Activated CD4-positive, alpha-beta T cell treated with anti-CD3 and anti-CD28 coated beads, Interleukin-2, amount 50 U/mL, for 1 hour (primary cell): Measurements from ENCODE around the gene CCDC9B.

ENCODE experiments used
- DNase-seq: peaks from one replicate; pipeline ENCODE4 v3.0.0-alpha.2; 2020

CCDC9B gene

DNA sequence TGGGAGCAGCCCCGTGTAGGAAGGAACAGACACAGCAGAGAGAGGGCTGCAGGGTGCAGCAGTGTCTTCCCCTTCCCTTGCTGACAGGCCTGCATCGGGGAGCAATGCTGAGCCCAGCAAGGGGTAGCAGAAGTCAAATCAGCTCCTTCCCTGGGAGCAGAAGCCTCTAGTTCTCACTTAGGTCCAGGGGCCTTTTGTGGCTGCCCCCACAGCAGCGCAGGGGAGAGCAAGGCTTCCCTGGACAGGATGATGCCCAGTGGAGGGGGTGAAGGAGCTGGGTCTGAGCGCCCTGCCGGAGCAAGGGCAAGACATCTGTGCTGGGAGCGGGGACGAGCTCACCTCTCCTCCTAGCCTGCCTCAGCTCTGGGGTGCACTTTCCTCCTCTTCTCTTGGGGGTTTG, 33.8 kb downstream of the CCDC9B start:
- no peak for DNase-seq

GRCh38 chr15:40306371-40306770, 34.4 kb downstream of the CCDC9B start:
- DNase-seq: no peak

GRCh38 chr15:40305281-40305680, 35.5 kb downstream of the CCDC9B start:
- DNase-seq: no peak

DNA sequence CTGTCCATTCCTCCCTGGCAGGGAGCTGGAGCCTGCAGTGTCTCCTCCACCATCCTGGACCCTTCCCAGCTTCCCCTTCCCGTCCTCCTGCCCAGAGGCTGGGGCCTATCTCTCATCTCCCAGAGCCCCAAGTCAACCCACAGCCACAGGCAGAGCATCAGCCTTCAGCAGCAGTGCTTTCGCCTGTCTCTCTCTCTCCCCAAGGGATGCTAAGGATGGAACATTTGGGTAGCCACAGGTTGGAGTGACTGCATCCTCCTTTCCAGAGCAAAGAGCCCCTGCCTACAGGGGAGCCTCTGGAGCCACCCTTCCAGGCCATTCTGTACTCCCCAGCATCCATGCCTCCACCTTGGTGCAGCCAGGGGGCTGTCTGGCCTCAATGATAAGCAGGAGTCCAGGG, 37.2 kb downstream of the CCDC9B start:
- no peak for DNase-seq

DNA sequence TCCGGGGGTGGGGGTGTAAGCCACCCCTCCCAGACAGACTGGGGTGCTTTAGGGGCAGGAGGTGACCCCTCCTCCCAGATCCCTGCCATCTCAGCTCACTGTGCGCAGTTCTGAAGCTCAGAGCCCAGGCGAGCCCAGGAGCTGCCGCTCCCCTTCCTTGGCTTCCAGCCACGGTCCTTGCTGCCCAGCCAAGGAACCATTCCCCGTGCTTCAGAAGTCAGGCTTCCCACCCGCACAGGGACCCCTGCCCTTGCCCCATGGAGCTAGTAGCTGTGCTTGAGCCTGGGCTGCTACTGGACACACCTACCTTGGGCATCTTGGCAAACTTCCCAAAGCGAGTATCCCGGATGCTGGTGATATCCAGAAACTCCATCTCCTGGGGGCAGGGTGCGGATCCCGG, 37.8 kb downstream of the CCDC9B start:
- DNase-seq: no peak

- no peak for DNase-seq
Observed at GRCh38 chr15:40302288-40302886, 38.4 kb downstream of the CCDC9B start.

- DNase-seq: no peak
Observed at GRCh38 chr15:40301467-40302179, 39.1 kb downstream of the CCDC9B start.

DNA sequence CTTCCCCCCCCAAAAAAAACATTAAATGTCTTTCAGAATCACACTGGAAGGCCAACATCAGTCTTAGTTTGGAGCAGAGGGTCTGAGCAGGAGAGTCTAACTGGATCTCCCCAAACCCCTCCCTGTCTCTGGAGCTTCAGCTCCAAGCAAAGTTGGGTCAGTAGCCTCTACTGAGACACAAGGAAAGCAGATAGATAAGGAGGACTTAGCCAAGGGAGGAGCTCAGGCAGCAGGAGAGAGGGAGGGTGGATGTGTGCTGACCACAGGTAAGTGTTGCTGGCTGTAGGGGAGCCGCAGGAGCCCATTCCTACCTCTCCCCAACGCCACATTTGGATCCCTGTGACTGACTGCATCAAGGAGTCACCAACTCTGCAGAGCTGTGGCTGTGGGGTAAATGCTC, 40.0 kb downstream of the CCDC9B start:
- DNase-seq: no peak

DNA sequence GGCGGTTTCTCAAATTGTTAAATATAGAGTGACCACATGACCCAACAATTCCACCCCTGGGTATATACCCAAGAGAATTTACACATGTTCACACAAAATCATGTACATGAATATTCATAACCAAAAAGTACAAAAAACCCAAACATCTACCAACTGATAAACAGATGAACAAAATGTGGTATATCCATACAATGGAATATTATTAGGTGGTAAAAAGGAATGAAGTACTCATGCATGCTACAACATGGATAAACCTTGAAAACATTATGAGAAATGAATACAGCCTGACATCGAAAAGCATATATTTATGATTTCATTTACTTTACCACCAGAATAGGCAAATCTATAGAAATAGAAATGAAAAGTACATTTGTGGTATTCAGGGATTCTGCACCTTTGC, 40.4 kb downstream of the CCDC9B start:
- DNase-seq: no peak

DNA sequence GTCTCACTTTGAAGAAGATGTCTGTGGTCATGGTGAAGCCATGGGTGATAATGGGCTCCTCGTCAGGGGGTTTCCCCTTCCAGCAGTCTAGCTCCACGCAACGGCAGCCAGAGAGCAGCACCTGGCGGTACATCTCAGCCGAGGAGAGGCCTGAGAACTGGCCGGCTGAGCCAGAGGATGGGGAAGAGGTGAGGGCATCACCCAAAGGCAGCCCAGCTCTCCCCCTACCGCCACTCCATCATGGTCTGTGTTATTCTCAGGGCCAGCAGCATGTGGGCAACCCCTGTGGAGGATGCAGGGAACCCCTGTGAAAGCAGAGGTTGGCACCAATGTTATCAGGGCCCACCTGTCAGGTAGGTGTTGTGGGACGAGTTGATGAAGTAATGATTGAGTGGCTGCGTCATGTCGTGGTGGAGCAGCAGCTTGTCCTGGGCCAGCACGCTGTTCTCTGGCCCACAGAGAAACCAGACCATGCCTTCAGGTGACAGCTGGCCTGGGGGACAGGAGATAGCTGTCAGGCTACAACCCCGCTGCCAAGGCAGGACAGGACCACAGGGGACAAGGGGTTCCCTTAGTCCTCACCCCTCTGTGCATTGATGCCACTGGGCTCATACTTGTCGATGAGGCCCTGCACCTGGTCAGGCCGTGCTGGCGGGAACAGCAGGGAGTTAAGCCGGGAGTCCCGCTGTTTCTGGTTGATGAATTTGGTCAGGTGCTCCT, 42.4 kb downstream of the CCDC9B start:
- no peak for DNase-seq

- no peak for DNase-seq
Observed at GRCh38 chr15:40297356-40297755, 43.4 kb downstream of the CCDC9B start.

DNA sequence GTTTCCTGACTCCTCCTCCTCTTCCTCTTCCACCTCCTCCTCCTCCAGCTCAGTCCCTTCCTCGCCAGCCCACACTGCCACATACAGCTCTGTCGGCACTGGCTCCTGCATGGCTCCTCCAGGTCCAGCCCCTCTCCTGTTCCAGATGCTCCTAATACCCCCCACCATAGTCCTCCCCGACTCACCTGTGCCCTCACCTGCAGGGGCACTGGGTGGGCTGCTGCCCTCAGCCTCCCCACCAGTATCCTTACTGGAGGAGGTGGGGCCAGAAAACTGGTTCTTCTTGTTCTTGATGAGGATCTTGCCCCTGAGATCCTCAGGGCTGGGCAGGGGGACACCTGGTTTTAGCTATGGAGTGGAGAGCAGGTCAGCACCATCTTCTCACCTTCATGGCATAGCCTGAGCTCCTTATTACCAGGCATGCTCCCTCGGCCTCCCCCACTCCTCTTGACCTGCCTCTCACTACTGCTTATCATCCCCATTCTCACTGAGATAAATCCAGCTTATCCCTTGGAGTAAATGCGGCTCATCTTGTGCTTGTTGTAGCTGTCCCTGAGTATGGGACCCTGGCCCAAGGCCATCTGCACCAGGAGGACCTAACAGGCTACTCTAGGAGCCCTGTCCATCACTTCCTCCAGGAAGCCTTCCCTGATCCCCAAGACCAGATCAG, 44.0 kb downstream of the CCDC9B start:
- no peak for DNase-seq

GRCh38 chr15:40295877-40296560, 44.7 kb downstream of the CCDC9B start:
- no peak for DNase-seq

GRCh38 chr15:40295297-40295696, 45.4 kb downstream of the CCDC9B start:
- DNase-seq: no peak

GRCh38 chr15:40293905-40294895, 46.5 kb downstream of the CCDC9B start:
- DNase-seq: no peak

DNA sequence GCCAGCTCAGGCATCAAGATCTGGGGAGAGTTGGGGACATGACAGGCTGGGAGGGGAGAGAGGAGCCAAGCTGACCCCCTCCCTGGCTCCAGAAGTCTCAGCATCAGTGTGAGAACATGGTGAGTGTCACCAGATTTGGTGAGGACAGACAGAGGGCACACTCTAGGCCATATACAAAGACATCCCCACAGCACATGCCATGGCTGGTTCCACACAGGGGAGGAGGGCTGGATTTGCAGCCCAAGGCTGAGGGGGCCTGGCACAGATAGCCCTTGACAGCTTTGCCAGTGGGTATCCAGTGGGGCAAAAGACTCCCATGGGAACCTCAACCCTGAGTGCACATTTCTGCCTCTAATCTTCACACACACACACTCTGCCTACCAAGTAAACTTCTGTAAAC, 47.7 kb downstream of the CCDC9B start:
- DNase-seq: no peak

- DNase-seq: no peak
Observed at GRCh38 chr15:40292246-40292645, 48.5 kb downstream of the CCDC9B start.

DNA sequence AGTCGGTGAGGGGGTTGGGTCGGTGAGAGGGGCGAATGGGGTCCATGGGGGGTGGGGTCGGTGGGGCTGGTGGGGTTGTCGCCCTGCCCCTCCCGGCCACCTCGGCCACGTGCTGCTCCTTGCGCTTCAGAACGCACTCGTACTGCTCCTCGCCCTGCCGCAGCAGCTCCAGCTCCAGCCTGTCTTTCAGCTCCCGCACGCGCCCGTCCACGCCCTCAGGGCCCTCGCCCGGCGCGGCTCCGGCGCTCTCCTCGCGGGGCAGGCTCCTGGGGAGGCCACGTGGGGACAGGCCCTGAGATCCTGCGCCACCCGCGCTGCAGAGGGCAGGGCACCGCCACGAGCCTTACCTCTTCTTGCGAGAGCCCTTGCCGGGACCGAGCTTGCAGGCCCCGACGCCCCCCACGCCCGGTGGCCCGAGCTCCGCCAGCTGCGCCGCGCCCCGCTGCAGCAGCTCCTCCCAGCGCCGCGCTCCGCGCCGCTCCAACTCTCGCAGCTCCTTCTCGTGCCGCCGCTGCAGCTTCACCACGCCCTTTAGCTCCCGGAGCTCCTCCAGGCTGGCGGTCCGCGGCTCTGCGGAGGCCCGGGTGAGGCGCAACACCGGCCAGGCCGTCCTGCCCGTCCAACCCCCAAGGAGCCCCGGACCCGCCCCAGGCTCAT, 49.7 kb downstream of the CCDC9B start:
- DNase-seq: no peak

GRCh38 chr15:40290545-40290917, 50.2 kb downstream of the CCDC9B start:
- no peak for DNase-seq

DNA sequence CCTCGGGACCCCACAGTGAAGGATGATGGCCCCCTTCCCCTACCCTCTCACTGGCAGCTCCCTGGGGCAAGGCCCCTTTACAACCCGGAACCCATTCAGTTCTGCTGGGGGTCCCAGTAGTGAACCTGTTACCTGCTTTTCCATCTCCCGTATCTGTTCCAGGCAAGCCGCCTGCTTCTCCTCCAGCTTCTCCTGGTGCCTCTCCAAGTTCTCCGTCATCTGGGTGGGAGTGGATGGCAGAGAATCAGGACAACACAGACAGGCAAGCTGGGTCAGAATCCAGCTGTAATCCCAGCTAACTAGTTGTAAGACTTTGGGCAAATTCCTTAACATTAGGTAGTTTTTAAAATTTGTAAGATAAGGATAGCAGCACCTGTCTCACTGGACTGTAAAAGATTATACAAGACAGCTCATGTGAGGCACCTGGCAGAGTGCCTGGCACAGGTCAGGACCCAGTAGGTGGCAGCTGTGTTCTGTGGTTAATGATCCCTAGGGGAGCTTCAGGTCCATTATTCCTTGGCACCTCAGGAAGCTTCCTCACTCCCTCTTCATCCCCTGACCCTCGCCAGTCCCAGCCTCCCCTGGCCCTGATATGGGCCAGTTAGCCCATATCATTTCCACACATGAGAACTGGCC, 51.5 kb downstream of the CCDC9B start:
- no peak for DNase-seq

- DNase-seq: no peak
Observed at GRCh38 chr15:40287968-40288367, 52.8 kb downstream of the CCDC9B start.
